Inferior parietal cortex (tissue), 1 donor: ENCODE measurements around the gene GAB4.
"Not testable (repeated sequence)": the region's sequence is repeated elsewhere in the genome, so short reads cannot be mapped to it uniquely, and the experiment has no call there.

Experiments used
- DNase-seq: peaks from one replicate; pipeline ENCODE4 v3.0.0-alpha.2; 2016; ENCODE audit errors: extremely low spot score

GAB4 gene

GRCh38 chr22:16959345-16959930 lies 48.6 kb downstream of the GAB4 start:
- no peak for DNase-seq

- DNase-seq = no peak
Observed at GRCh38 chr22:16958475-16958874, 49.5 kb downstream of the GAB4 start.

- DNase-seq = no peak
Observed at GRCh38 chr22:16957781-16958180, 50.2 kb downstream of the GAB4 start.

GRCh38 chr22:16956290-16956689 lies 51.7 kb downstream of the GAB4 start:
- no peak for DNase-seq

GRCh38 chr22:16955678-16956210 lies 52.3 kb downstream of the GAB4 start:
- no peak for DNase-seq

- DNase-seq = no peak
Observed at GRCh38 chr22:16955081-16955480, 52.9 kb downstream of the GAB4 start.

- no peak for DNase-seq
Observed at GRCh38 chr22:16954060-16954403, 54.0 kb downstream of the GAB4 start.

- DNase-seq = no peak
Observed at GRCh38 chr22:16953206-16954059, 54.6 kb downstream of the GAB4 start.

GRCh38 chr22:16949561-16949960 lies 58.5 kb downstream of the GAB4 start:
- DNase-seq = no peak

GRCh38 chr22:16937811-16938210 lies 70.2 kb downstream of the GAB4 start:
- DNase-seq = no peak

GRCh38 chr22:16937209-16937608 lies 70.8 kb downstream of the GAB4 start:
- not testable (repeated sequence) for DNase-seq

- no peak for DNase-seq
Observed at GRCh38 chr22:16936625-16937024, 71.4 kb downstream of the GAB4 start.

- DNase-seq = no peak
Observed at GRCh38 chr22:16935209-16935608, 72.8 kb downstream of the GAB4 start.

- no peak for DNase-seq
Observed at GRCh38 chr22:16933291-16934282, 74.4 kb downstream of the GAB4 start.

GRCh38 chr22:16932577-16932976 lies 75.4 kb downstream of the GAB4 start:
- peak; percentile 15 for DNase-seq

- DNase-seq = no peak
Observed at GRCh38 chr22:16925407-16925966, 82.5 kb downstream of the GAB4 start.

GRCh38 chr22:16922706-16923105 lies 85.3 kb downstream of the GAB4 start:
- DNase-seq = no peak

- DNase-seq = no peak
Observed at GRCh38 chr22:16922076-16922475, 85.9 kb downstream of the GAB4 start.

GRCh38 chr22:16917144-16918003 lies 90.6 kb downstream of the GAB4 start:
- peak; percentile 84 for DNase-seq

GRCh38 chr22:16915701-16916100 lies 92.3 kb downstream of the GAB4 start:
- no peak for DNase-seq

GRCh38 chr22:16914911-16915310 lies 93.1 kb downstream of the GAB4 start:
- not testable (repeated sequence) for DNase-seq
